HL-60 (cell line): ENCODE data around the gene DHRS9.

Source experiments
- DNase-seq, 2 experiments: peaks; one replicate each; pipeline ENCODE4 v3.0.0-alpha.2; 2010 to 2020; ENCODE audit warnings: low read depth in 1 of 2, low spot score in 1 of 2
- H3K27ac ChIP-seq: fragments of 250-450 bp; sonication (Bioruptor Pico); replicated peaks from 2 replicates; pipeline ENCODE4 v1.5.1; 2020; ENCODE audit warnings: mild to moderate bottlenecking, moderate library complexity
- H3K27me3 ChIP-seq: fragments of 250-450 bp; sonication (Bioruptor Pico); 2 replicates; pipeline ENCODE4 v1.5.1; 2021; ENCODE audit warnings: mild to moderate bottlenecking, moderate library complexity; ENCODE audit not compliant: insufficient read depth, poor library complexity, severe bottlenecking
- H3K4me3 ChIP-seq: replicated peaks from 2 replicates; pipeline ENCODE4 v1.5.1; 2011; ENCODE audit warnings: mild to moderate bottlenecking, control low read depth, low read length; ENCODE audit not compliant: insufficient read depth
- GABPA ChIP-seq: IDR thresholded peaks from 2 replicates; pipeline ENCODE4 v1.6.1; 2012; ENCODE audit warnings: low read depth
- POLR2AphosphoS5 ChIP-seq: IDR thresholded peaks from 2 replicates; pipeline ENCODE4 v1.6.1; 2012; ENCODE audit warnings: low read depth
- REST ChIP-seq: IDR thresholded peaks from 2 replicates; pipeline ENCODE4 v1.6.1; 2012; ENCODE audit warnings: low read depth; ENCODE audit not compliant: insufficient replicate concordance
- SPI1 ChIP-seq: IDR thresholded peaks from 2 replicates; pipeline ENCODE4 v1.6.1; 2012; ENCODE audit warnings: low read depth, mild to moderate bottlenecking, borderline replicate concordance
- TF ChIP-seq, protein P1 (sequence below): IDR thresholded peaks from one replicate; pipeline ENCODE4 v1.5.1; 2011; ENCODE audit warnings: low read length, control low read depth, inconsistent platforms; ENCODE audit not compliant: insufficient read depth

DHRS9 gene

GRCh38 chr2:169031202-169031601, 38.2 kb upstream of the DHRS9 start, which contains the start of gene ABCB11:
TSS of gene ABCB11 (minus strand) at chr2:169031324. CDS start at chr2:169018125, 13,199 bp downstream.
- Histone ChIP-seq H3K4me3 (no peak within 1 kb of the TSS), H3K27me3 (no peaks in the 10 kb centered on the region), H3K27ac (no peak within 1 kb of the TSS)
- no peak for TF ChIP-seq POLR2AphosphoS5
- TF ChIP-seq SPI1 = no peak
- no peak for TF ChIP-seq REST
- no peak for TF ChIP-seq GABPA
- TF ChIP-seq, protein P1, sequence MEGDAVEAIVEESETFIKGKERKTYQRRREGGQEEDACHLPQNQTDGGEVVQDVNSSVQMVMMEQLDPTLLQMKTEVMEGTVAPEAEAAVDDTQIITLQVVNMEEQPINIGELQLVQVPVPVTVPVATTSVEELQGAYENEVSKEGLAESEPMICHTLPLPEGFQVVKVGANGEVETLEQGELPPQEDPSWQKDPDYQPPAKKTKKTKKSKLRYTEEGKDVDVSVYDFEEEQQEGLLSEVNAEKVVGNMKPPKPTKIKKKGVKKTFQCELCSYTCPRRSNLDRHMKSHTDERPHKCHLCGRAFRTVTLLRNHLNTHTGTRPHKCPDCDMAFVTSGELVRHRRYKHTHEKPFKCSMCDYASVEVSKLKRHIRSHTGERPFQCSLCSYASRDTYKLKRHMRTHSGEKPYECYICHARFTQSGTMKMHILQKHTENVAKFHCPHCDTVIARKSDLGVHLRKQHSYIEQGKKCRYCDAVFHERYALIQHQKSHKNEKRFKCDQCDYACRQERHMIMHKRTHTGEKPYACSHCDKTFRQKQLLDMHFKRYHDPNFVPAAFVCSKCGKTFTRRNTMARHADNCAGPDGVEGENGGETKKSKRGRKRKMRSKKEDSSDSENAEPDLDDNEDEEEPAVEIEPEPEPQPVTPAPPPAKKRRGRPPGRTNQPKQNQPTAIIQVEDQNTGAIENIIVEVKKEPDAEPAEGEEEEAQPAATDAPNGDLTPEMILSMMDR = no peak
- DNase-seq = no peak

- no peak overlapping the region for H3K27ac ChIP-seq
- TF ChIP-seq POLR2AphosphoS5 = no peak
- TF ChIP-seq, protein P1 = no peak
- TF ChIP-seq SPI1 = no peak
- no peak for TF ChIP-seq REST
- TF ChIP-seq GABPA = no peak
- H3K27me3 ChIP-seq = no peaks in the 10 kb centered on the region
- no peak for DNase-seq
- H3K4me3 ChIP-seq = no peak overlapping the region
Measured at GRCh38 chr2:169034256-169034655, 35.1 kb upstream of the DHRS9 start.

DNA sequence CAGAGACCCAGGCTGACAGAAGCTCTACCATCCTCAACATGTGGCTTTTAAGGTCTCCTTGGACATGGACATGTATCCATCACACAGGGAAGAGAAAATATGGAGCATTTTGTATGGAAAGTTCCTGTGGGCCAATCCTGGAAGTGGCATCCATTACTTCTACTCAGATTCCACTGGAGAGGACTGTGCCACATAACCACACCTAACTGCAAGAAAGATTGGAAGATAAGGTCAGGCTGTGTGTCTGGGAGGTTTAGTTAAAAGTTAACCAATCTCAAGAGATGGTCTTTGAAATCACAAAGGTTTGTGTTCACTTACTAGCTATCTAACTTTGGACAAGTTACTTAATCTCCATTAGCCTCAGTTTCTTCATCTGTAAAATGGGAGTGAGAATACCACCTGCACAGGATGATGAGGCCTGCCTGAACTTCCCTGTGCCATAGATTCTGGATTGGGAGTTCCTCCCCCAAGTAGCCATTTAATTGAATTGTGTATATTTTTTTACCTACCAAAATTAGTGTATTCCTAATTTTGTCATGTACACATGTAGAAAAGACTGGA, 34.3 kb upstream of the DHRS9 start:
- H3K4me3 ChIP-seq = no peak overlapping the region
- TF ChIP-seq REST (no peak), GABPA (no peak), POLR2AphosphoS5 (no peak), SPI1 (no peak)
- TF ChIP-seq, protein P1 = no peak
- H3K27me3 ChIP-seq = no peaks in the 10 kb centered on the region
- no peak overlapping the region for H3K27ac ChIP-seq
- DNase-seq = no peak
